ENCODE measurements around the gene PSMG2.
A peak's percentile ranks its signal among the peaks of the same experiment; 100 is the strongest.

Gene PSMG2, protein sequence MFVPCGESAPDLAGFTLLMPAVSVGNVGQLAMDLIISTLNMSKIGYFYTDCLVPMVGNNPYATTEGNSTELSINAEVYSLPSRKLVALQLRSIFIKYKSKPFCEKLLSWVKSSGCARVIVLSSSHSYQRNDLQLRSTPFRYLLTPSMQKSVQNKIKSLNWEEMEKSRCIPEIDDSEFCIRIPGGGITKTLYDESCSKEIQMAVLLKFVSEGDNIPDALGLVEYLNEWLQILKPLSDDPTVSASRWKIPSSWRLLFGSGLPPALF

GRCh38 chr18:12702221-12703095 lies at the start of gene PSMG2, which contains the start of gene CEP76:
Gene PSMG2, plus strand, starts transcription at chr18:12703042. Its CDS starts 66 bp downstream, at chr18:12703108.
Gene CEP76, minus strand, starts transcription at chr18:12702723. Its CDS starts 175 bp downstream, at chr18:12702548.
- peak; percentile 82 for DNase-seq (ENCODE audit: low read depth)

GRCh38 chr18:12654971-12655370 lies 47.9 kb upstream of the PSMG2 start:
- no peak for DNase-seq (ENCODE audit: low read depth)

- DNase-seq (ENCODE audit: low read depth) = peak; percentile 41
Measured at GRCh38 chr18:12656605-12656937, 46.3 kb upstream of the PSMG2 start.

GRCh38 chr18:12656938-12657683 lies 45.7 kb upstream of the PSMG2 start:
- DNase-seq (ENCODE audit: low read depth) = peak; percentile 29

- DNase-seq (ENCODE audit: low read depth) = peak; percentile 45
Measured at GRCh38 chr18:12657684-12658425, 45.0 kb upstream of the PSMG2 start, which contains the start of gene SPIRE1. Gene SPIRE1, minus strand, starts transcription at chr18:12658107. Its CDS starts 241 bp downstream, at chr18:12657866.

GRCh38 chr18:12658426-12659138 lies 44.3 kb upstream of the PSMG2 start:
- peak; percentile 59 for DNase-seq (ENCODE audit: low read depth)

- DNase-seq (ENCODE audit: low read depth) = peak; percentile 71
Measured at GRCh38 chr18:12659904-12660605, 42.8 kb upstream of the PSMG2 start.

DNA sequence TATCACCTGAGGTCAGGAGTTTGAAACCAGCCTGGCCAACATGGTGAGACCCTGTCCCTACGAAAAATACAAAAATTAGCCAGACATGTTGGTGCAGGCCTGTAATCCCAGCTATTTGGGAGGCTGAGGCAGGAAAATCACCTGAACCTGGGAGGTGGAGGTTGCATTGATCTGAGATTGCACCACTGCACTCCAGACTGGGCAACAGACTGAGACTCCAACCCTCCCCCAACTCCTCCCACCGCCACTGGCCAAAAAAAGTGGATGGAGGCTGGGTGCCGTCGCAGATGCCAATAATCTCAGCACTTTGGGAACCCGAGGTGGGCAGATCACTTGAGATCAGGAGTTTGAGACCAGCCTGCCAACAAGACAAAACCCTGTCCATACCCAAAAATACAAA lies 34.8 kb upstream of the PSMG2 start:
- DNase-seq (ENCODE audit: low read depth) = no peak

GRCh38 chr18:12679183-12679786 lies 23.6 kb upstream of the PSMG2 start:
- peak; percentile 64 for DNase-seq (ENCODE audit: low read depth)

GRCh38 chr18:12686100-12686499 lies 16.7 kb upstream of the PSMG2 start:
- peak; percentile 52 for DNase-seq (ENCODE audit: low read depth)

- no peak for DNase-seq (ENCODE audit: low read depth)
Measured at GRCh38 chr18:12689256-12689850, 13.5 kb upstream of the PSMG2 start.

GRCh38 chr18:12692206-12692605 lies 10.6 kb upstream of the PSMG2 start:
- DNase-seq (ENCODE audit: low read depth) = no peak

DNA sequence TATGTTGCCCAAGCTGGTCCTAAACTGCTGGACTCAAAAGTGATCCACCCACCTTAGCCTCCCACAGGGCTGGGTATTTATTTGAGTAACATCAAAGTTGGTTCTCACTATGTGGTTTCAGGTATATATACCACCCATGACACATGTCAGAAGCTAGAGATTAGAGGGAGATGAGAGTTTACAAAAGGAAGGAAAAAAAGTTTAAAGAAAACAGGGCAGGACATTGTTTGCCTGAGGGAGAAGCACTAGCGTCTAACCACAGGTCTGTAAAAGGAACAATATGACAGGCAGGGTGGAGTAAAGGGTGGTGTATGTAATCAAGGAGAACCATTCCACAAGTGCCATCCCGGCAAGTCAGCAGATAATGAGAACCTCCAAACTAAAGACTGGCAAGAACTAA lies 8.8 kb upstream of the PSMG2 start:
- DNase-seq (ENCODE audit: low read depth) = peak; percentile 41

GRCh38 chr18:12699747-12700146 lies 3.1 kb upstream of the PSMG2 start:
- DNase-seq (ENCODE audit: low read depth) = no peak

- DNase-seq (ENCODE audit: low read depth) = no peak
Measured at GRCh38 chr18:12701161-12701560, 1.7 kb upstream of the PSMG2 start.

DNA sequence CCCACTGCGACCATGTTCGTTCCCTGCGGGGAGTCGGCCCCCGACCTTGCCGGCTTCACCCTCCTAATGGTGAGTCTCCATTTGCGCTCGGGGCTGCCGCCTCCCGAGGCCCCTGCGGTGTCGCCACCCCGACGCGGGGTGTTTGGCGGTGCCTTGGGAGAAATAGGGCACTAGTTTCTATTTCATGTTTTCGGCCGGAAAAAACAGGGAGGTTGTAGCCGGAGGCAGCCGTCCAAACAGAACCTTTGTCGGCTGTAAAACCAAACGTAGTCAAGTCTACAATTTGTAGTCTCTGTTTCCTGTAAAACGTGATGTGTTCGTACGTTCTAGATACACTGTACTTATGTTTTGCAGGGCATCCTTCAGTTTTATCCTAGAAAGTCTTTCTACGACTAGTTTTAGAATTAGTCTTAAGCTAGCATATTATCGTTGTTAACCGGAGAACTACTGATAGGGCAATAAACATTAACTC lies 290 bp downstream of the PSMG2 start:
- DNase-seq (ENCODE audit: low read depth) = no peak

DNA sequence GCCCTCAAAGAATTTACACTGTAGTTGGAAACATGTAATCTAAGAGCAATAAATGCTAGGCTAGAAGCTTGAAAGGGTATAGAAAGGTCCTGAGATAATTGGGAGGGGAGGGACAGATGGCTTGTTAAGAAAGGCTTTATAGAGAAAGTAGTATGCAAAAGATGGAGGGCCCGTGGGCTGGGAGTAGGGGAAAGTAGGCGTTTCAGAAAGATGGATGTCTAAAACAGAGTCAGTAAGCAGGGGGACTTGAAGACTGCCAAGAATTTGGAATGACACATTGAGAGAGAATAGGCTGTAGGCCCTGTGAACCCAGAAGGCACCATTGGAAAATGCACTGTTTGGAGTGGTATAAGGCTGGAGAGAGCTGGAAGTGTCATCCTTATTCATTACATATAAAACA lies 822 bp downstream of the PSMG2 start:
- DNase-seq (ENCODE audit: low read depth) = no peak

DNA sequence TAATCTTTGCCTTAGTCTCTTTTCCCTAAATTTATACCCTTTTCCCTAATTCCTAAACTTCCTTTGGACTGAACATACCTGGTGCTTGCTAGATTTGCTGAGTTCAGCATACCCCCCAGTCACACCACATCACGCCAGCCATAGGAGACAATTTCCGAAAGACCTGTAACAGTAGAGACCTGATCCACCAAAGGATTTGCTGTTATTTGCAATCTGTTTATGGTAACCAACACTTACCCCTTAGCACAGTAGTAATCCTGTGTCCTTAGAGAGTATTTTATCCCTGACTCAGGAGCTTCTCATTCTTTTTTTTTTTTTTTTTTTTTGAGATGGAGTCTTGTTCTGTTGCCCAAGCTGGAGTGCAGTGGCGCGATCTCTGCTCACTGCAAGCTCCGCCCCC lies 8.6 kb downstream of the PSMG2 start:
- no peak for DNase-seq (ENCODE audit: low read depth)

- DNase-seq (ENCODE audit: low read depth) = no peak
Measured at GRCh38 chr18:12721495-12722275, 18.8 kb downstream of the PSMG2 start.

Measured in amniotic epithelial cell (primary cell).